GM10266 (cell line): ENCODE results near the gene PLA1A.
"Not testable (repeated sequence)": the region's sequence is repeated elsewhere in the genome, so short reads cannot be mapped to it uniquely, and the experiment has no call there.

Experiments used
- DNase-seq: peaks from one replicate; pipeline ENCODE4 v3.0.0; 2012; ENCODE audit errors: extremely low spot score
- TF ChIP-seq, protein P1 (sequence below): IDR thresholded peaks from 2 replicates; pipeline ENCODE4 v1.5.1; 2012; ENCODE audit warnings: mild to moderate bottlenecking, low read depth; ENCODE audit not compliant: control insufficient read depth, insufficient read depth; ENCODE audit errors: missing control alignments

Gene PLA1A

DNA sequence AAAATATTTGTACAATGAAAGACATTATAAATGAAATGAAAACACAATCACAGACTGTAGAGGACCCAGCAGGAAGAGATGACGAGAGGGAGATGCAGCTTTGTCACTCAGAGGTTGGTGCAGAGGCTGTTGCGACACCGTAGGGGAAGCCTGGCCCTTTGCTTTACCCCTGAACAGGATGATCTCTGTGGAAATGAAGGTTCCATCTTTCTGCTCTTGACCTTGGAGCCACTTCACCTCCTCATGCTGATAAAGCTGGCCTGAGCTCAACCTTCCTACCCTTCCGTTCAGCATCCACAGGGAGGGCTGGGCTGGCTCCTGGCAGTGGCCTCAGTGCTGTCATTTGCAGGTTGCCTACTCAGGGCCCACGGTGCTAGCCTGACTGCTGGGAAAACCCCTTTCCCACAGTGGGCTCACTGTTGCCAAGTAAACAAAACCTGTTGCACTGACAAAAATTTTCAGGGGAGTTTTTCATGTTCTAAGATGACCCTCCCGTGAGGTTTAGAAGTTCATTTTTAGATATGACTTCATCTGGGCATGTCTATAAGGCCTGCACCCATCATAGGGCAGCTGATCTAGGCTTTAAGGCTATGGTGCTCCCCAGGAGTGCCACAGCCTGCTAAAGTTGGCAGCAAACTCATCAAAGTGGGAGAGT lies 35.3 kb upstream of the PLA1A start:
- TF ChIP-seq, protein P1, sequence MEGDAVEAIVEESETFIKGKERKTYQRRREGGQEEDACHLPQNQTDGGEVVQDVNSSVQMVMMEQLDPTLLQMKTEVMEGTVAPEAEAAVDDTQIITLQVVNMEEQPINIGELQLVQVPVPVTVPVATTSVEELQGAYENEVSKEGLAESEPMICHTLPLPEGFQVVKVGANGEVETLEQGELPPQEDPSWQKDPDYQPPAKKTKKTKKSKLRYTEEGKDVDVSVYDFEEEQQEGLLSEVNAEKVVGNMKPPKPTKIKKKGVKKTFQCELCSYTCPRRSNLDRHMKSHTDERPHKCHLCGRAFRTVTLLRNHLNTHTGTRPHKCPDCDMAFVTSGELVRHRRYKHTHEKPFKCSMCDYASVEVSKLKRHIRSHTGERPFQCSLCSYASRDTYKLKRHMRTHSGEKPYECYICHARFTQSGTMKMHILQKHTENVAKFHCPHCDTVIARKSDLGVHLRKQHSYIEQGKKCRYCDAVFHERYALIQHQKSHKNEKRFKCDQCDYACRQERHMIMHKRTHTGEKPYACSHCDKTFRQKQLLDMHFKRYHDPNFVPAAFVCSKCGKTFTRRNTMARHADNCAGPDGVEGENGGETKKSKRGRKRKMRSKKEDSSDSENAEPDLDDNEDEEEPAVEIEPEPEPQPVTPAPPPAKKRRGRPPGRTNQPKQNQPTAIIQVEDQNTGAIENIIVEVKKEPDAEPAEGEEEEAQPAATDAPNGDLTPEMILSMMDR, result no peak
- DNase-seq, result peak; percentile 74

DNA sequence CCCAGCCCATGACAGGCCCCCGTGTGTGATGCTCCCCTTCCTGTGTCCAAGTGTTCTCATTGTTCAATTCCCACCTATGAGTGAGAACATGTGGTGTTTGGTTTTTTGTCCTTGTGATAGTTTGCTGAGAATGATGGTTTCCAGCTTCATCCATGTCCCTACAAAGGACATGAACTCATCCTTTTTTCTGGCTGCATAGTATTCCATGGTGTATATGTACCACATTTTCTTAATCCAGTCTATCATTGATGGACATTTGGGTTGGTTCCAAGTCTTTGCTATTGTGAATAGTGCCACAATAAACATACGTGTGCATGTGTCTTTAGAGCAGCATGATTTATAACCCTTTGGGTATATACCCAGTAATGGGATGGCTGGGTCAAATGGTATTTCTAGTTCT lies 34.4 kb upstream of the PLA1A start:
- not testable (repeated sequence) for DNase-seq

DNA sequence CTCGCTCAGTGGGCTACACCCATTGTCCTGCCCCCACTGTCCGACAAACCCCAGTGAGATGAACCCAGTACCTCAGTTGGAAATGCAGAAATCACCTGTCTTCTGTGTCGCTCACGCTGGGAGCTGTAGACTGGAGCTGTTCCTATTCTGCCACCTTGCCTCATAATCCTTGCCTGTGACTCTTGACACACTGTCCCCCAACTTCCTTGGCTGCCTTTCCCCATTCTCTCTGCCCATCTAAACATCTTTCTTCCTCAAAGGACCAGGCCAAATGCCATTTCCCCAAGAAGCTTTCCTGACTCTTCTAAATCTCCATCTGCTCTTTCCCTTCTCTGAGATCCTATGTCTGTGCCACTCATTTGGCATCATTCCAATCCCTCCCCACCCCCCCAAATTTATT lies 28.5 kb upstream of the PLA1A start:
- TF ChIP-seq, protein P1, result no peak
- DNase-seq, result no peak

DNA sequence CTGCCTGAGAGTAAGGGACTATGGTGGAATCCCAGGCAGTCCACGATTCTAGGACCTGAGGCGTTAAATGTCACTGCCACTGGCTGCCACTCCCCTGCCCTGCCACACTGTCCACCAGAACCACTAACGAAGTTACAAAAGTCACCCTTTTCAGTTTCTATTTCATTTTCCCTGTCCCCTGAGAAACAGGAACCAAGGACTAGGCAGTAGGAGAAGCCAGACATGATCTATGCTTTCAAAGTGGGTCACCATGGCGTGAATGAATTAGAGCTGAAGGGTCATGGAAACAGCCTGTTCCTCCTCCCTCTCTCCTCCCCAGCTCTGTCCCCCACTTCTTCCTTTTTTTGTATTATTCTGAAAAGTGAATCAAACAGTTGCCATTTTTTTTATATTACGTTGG lies 27.5 kb upstream of the PLA1A start:
- DNase-seq, result no peak
- TF ChIP-seq, protein P1, result no peak

DNA sequence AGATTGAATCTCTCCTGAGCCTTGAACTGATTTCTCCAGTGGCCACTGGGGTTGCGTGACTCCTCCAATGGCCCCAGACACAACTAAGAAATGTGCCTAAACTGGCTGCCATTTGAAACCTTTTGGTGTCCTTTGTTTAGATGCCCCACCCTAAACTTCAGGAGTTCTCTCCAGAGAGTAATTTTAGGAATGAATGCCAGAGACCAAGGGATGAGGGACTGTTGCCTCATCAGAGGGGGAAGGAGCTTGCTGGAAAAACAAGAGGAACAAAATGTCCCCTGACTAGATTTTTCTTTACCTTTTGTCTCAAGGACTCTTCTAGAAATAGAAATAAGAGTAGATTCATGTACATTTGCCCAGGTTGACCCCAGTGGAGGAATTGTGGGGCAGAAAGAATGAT lies 26.5 kb upstream of the PLA1A start:
- no peak for DNase-seq
- TF ChIP-seq, protein P1, result no peak

DNA sequence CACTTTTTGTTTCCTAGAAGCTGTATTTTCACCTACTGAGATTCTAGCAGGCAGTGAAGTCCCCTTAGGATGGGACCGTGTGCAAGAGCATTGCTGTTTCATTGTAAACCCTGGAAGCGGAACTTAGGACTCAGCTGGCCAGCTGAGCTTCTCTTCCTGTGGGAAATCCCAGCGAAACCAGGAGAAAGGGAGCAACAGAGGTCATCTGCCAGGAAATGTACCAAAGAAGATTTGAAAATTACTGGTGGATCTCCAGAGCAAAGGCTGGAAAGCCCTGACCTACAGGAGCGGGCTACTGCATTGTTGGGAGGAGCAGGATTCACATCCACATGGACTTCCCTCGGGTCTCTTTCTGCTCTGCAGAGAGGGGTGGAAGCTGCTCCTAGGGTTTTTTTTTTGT lies 26.0 kb upstream of the PLA1A start:
- DNase-seq, result no peak
- TF ChIP-seq, protein P1, result no peak

DNA sequence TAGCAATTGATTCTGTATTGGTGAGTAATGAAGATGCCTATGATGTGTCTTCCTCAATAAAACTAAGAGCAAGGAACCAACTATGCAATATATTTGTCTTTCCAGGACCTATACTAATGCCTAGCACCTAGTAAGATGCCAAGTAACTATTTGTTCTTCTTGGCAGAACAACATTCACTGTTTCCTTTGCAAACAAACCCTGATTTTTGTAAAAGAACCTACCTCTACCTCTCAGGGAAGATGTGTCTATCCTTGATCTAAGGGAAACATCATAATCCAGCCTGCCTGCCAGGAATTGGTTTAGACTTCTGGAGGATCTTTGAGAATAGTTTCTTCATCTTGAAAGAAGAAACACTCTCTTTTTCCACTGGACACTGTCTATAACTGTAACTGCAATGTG lies 22.2 kb upstream of the PLA1A start:
- TF ChIP-seq, protein P1, result no peak
- DNase-seq, result no peak
